ENCODE results near the gene PTGER4.

PTGER4 gene

DNA sequence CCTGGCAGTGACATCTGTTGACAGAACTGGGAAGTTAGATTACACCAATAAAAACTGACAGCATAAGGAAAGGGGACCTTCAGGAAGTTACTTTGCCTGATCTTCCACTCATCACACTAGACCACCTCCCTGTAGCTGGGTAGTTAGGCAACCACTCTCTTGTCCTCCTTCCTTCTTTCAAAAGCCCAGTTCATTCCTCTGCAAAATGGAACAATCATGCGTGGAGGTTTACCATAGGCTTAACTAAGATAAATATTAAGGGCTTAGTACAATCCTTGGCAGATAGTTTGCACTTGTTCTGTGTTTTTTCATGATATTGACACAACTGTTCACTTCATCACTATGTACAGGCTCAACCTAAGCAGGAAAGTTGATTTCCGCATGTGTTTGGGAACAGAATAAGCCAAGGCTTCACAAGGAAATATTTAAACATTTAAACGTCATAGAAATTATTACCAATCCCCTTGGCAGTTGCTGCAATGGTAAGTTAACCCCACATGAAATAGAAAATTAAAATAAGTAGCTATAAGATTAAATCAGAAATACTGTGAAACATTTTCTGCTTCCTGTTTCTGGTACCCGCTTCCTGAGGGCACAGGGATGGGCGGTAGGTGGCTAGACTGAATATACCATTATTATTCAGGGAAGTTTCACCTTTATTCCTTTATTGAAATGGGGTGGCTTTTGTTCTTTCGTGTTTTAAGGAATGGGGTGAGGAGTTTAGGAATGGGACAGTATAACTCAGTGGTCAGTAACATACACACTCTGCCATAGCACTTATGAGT is 9.9 kb upstream of the PTGER4 start:
- in situ Hi-C loops (cut with HindIII; ENCODE audit: low sequenced_read_pairs), result no loop called here
- H3K4me3 ChIP-seq (ENCODE audit: low read depth, low read length), result no peak overlapping the region
- TF ChIP-seq, protein P1, sequence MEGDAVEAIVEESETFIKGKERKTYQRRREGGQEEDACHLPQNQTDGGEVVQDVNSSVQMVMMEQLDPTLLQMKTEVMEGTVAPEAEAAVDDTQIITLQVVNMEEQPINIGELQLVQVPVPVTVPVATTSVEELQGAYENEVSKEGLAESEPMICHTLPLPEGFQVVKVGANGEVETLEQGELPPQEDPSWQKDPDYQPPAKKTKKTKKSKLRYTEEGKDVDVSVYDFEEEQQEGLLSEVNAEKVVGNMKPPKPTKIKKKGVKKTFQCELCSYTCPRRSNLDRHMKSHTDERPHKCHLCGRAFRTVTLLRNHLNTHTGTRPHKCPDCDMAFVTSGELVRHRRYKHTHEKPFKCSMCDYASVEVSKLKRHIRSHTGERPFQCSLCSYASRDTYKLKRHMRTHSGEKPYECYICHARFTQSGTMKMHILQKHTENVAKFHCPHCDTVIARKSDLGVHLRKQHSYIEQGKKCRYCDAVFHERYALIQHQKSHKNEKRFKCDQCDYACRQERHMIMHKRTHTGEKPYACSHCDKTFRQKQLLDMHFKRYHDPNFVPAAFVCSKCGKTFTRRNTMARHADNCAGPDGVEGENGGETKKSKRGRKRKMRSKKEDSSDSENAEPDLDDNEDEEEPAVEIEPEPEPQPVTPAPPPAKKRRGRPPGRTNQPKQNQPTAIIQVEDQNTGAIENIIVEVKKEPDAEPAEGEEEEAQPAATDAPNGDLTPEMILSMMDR (IDR thresholded peaks at IDR 0.05; ENCODE audit: low read depth, low read length, missing control alignments), result no peak
- no peak for DNase-seq (ENCODE audit: low read depth)

GRCh38 chr5:40672425-40672824 is 7.3 kb upstream of the PTGER4 start:
- TF ChIP-seq, protein P1 (IDR thresholded peaks at IDR 0.05; ENCODE audit: low read depth, low read length, missing control alignments), result no peak
- in situ Hi-C loops (cut with HindIII; ENCODE audit: low sequenced_read_pairs), result no loop called here
- DNase-seq (ENCODE audit: low read depth), result no peak
- no peak overlapping the region for H3K4me3 ChIP-seq (ENCODE audit: low read depth, low read length)

DNA sequence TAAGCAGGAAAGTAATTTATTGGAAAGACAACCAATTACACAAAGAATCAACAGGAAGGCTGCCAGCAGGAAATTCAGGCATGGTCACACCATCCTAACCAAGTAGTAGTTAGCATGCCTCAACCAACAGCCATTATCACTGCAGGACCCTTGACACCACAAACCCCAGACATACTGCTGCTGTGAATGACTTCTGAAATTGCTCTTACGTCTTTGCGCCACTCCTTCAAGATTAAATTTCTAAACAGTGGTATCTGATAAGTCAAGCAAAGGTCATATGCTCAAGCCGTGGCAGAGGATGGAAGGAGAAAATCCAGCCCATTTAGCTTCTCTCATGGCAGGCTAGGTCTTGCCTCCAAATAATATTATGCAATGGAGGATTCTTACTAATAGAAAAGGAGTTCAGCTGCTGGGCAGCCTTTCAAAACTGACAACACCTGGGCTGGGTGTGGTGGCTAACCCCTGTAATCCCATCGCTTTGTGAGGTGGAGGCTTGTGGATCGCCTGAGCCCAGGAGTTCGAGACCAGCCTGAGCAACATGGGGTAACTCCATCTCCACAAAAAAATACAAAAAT is 5.0 kb upstream of the PTGER4 start:
- TF ChIP-seq, protein P1 (IDR thresholded peaks at IDR 0.05; ENCODE audit: low read depth, low read length, missing control alignments), result no peak
- no peak overlapping the region for H3K4me3 ChIP-seq (ENCODE audit: low read depth, low read length)
- in situ Hi-C loops (cut with HindIII; ENCODE audit: low sequenced_read_pairs), result no loop called here
- DNase-seq (ENCODE audit: low read depth), result no peak

GRCh38 chr5:40675396-40676133 is 4.2 kb upstream of the PTGER4 start:
- DNase-seq (ENCODE audit: low read depth), result no peak
- no peak overlapping the region for H3K4me3 ChIP-seq (ENCODE audit: low read depth, low read length)
- in situ Hi-C loops (cut with HindIII; ENCODE audit: low sequenced_read_pairs), result no loop called here
- TF ChIP-seq, protein P1 (IDR thresholded peaks at IDR 0.05; ENCODE audit: low read depth, low read length, missing control alignments), result no peak

- H3K4me3 ChIP-seq (ENCODE audit: low read depth, low read length), result no peak overlapping the region
- in situ Hi-C loops (cut with HindIII; ENCODE audit: low sequenced_read_pairs), result no loop called here
- TF ChIP-seq, protein P1 (IDR thresholded peaks at IDR 0.05; ENCODE audit: low read depth, low read length, missing control alignments), result no peak
- DNase-seq (ENCODE audit: low read depth), result peak; percentile 80
These were observed 2.9 kb upstream of the PTGER4 start for GRCh38 chr5:40676613-40677343.

DNA sequence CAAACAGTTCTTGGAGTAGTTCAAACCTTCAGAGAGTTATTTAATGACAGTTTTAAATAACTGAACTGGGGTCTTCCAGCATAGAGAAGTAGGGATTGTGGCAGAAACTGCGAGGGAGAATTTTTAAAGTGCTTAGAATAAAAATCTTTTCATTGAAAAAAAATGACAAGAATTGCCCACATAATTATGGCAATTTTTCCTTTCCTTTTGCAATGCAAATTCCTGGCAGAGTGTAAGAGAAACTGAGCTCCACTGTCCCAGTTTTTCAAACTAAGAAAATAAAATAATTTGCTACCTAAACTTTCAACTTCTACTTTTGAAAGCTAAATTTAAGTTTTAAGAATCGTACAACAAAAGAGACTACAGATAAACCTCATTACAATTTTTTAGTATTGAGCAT is 2.3 kb upstream of the PTGER4 start:
- in situ Hi-C loops (cut with HindIII; ENCODE audit: low sequenced_read_pairs), result no loop called here
- no peak overlapping the region for H3K4me3 ChIP-seq (ENCODE audit: low read depth, low read length)
- TF ChIP-seq, protein P1 (IDR thresholded peaks at IDR 0.05; ENCODE audit: low read depth, low read length, missing control alignments), result no peak
- DNase-seq (ENCODE audit: low read depth), result no peak

All from astrocyte of the cerebellum (primary cell).